GM18505 (cell line): Measurements from ENCODE around the gene NUBPL.
"Not testable (repeated sequence)": the region's sequence is repeated elsewhere in the genome, so short reads cannot be mapped to it uniquely, and the experiment has no call there.

Experiments
- ATAC-seq: cut with Tn5 transposase; IDR thresholded peaks from one replicate; pipeline ENCODE4 v1.9.1; 2021; ENCODE audit not compliant: unreplicated experiment
- POLR2A ChIP-seq: IDR thresholded peaks from 4 replicates; pipeline ENCODE4 v1.6.1; 2011; ENCODE audit warnings: borderline replicate concordance; ENCODE audit not compliant: insufficient read depth, insufficient read length; ENCODE audit errors: extremely low read depth

The NUBPL gene

GRCh38 chr14:31712244-31713127 lies 151.3 kb downstream of the NUBPL start:
- TF ChIP-seq POLR2A: no peak
- no peak for ATAC-seq

GRCh38 chr14:31716208-31716607 lies 155.0 kb downstream of the NUBPL start:
- ATAC-seq: no peak
- no peak for TF ChIP-seq POLR2A

- ATAC-seq: no peak
- TF ChIP-seq POLR2A: no peak
Observed at GRCh38 chr14:31717294-31718085, 156.3 kb downstream of the NUBPL start.

- no peak for ATAC-seq
- no peak for TF ChIP-seq POLR2A
Observed at GRCh38 chr14:31718585-31718984, 157.4 kb downstream of the NUBPL start.

- ATAC-seq: no peak
- no peak for TF ChIP-seq POLR2A
Observed at GRCh38 chr14:31718985-31719384, 157.8 kb downstream of the NUBPL start.

GRCh38 chr14:31726337-31726736 lies 165.1 kb downstream of the NUBPL start:
- no peak for TF ChIP-seq POLR2A
- ATAC-seq: no peak

- TF ChIP-seq POLR2A: no peak
- ATAC-seq: no peak
Observed at GRCh38 chr14:31727797-31728196, 166.6 kb downstream of the NUBPL start.

GRCh38 chr14:31740688-31741087 lies 179.5 kb downstream of the NUBPL start:
- no peak for ATAC-seq
- no peak for TF ChIP-seq POLR2A

- ATAC-seq: no peak
- TF ChIP-seq POLR2A: no peak
Observed at GRCh38 chr14:31745741-31746140, 184.5 kb downstream of the NUBPL start.

GRCh38 chr14:31746326-31746725 lies 185.1 kb downstream of the NUBPL start:
- ATAC-seq: no peak
- TF ChIP-seq POLR2A: no peak

GRCh38 chr14:31749275-31749674 lies 188.1 kb downstream of the NUBPL start:
- no peak for TF ChIP-seq POLR2A
- ATAC-seq: no peak

- not testable (repeated sequence) for ATAC-seq
Observed at GRCh38 chr14:31751047-31751446, 189.8 kb downstream of the NUBPL start.

GRCh38 chr14:31752867-31753661 lies 191.9 kb downstream of the NUBPL start:
- no peak for TF ChIP-seq POLR2A
- no peak for ATAC-seq
